AG09319 (cell line): ENCODE data around the gene ACOT6.
"Not testable (repeated sequence)": the region's sequence is repeated elsewhere in the genome, so short reads cannot be mapped to it uniquely, and the experiment has no call there.

Experiments used
- DNase-seq: peaks from one replicate; pipeline ENCODE4 v3.0.0-alpha.2; 2010; ENCODE audit warnings: low read depth; ENCODE audit errors: extremely low read depth
- TF ChIP-seq, protein P1 (sequence below): IDR thresholded peaks from 2 replicates; pipeline ENCODE4 v1.5.1; 2011; ENCODE audit warnings: low read depth, mild to moderate bottlenecking, inconsistent platforms, low read length, moderate library complexity

ACOT6 gene, protein sequence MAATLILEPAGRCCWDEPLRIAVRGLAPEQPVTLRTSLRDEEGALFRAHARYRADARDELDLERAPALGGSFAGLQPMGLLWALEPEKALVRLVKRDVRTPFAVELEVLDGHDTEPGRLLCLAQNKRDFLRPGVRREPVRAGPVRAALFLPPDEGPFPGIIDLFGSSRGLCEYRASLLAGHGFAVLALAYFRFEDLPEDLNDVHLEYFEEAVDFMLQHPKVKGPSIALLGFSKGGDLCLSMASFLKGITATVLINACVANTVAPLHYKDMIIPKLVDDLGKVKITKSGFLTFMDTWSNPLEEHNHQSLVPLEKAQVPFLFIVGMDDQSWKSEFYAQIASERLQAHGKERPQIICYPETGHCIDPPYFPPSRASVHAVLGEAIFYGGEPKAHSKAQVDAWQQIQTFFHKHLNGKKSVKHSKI

DNA sequence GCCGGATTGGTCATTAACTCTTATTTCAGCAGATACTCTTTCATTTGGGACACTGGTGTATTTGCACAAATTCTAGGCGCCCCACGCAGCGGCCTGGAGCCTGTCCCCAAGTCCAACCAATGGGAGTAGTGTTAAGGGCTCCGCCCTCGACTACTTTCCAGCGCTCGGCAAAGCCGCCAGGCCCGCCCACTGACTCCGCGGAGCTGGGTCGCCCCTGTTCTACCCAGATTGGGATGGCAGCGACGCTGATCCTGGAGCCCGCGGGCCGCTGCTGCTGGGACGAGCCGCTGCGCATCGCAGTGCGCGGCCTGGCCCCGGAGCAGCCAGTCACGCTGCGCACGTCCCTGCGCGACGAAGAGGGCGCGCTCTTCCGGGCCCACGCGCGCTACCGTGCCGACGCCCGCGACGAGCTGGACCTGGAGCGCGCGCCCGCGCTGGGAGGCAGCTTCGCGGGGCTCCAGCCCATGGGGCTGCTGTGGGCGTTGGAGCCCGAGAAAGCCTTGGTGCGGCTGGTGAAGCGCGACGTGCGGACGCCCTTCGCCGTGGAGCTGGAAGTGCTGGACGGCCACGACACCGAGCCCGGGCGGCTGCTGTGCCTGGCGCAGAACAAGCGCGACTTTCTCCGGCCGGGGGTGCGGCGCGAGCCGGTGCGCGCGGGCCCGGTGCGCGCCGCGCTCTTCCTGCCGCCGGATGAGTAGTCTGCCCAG is at the start of gene ACOT6:
TSS of gene ACOT6 (plus strand) at position 179 of the 707 bp plus-strand sequence. CDS start at position 234, 55 bp downstream.
- peak; percentile 20 for DNase-seq
- TF ChIP-seq, protein P1, sequence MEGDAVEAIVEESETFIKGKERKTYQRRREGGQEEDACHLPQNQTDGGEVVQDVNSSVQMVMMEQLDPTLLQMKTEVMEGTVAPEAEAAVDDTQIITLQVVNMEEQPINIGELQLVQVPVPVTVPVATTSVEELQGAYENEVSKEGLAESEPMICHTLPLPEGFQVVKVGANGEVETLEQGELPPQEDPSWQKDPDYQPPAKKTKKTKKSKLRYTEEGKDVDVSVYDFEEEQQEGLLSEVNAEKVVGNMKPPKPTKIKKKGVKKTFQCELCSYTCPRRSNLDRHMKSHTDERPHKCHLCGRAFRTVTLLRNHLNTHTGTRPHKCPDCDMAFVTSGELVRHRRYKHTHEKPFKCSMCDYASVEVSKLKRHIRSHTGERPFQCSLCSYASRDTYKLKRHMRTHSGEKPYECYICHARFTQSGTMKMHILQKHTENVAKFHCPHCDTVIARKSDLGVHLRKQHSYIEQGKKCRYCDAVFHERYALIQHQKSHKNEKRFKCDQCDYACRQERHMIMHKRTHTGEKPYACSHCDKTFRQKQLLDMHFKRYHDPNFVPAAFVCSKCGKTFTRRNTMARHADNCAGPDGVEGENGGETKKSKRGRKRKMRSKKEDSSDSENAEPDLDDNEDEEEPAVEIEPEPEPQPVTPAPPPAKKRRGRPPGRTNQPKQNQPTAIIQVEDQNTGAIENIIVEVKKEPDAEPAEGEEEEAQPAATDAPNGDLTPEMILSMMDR, result no peak

DNA sequence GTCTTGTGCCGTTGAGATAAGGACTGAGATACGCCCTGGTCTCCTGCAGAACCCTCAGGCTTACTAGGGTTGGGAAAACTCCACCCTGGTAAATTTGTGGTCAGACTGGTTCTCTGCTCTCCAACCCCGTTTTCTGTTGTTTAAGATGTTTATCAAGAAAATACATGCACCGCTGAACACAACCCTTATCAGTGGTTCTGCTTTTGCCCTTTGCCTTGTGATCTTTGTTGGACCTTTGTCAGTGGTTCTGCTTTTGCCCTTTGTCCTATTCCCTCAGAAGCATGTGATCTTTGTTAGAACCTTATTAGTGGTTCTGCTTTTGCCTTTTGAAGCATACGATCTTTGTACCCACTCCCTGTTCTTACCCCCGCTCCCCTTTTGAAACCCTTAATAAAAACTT is 49.6 kb upstream of the ACOT6 start:
- DNase-seq, result not testable (repeated sequence)

DNA sequence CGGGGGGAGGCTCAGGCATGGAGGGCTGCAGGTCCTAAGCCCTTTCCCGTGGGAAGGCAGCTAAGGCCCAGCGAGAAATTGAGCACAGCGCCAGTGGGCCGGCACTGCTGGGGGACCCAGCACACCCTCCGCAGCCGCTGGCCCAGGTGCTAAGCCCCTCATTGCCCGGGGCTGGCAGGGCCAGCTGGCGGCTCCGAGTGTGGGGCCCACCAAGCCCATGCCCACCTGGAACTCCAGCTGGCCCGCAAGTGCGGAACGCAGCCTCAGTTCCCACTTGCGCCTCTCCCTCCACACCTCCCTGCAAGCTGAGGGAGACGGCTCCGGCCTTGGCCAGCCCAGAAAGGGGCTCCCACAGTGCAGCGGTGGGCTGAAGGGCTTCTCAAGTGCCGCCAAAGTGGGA is 45.9 kb upstream of the ACOT6 start:
- DNase-seq, result not testable (repeated sequence)

DNA sequence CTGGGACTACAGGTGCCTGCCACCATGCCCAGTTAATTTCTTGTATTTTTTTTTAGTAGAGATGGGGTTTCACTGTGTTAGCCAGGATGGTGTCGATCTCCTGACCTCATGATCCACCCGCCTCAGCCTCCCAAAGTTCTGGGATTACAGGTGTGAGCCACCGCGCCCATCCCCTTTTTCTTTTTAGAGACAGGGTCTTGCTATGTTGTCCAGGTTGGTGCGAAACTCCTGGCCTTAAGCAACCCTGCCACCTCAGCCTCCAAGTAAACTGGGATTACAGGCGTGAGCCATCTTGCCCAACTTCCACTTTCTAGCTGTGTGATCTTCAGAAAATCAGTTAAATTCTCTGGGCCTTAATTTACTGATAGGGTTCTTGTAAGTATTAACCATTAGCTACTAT is 45.4 kb upstream of the ACOT6 start:
- not testable (repeated sequence) for DNase-seq

DNA sequence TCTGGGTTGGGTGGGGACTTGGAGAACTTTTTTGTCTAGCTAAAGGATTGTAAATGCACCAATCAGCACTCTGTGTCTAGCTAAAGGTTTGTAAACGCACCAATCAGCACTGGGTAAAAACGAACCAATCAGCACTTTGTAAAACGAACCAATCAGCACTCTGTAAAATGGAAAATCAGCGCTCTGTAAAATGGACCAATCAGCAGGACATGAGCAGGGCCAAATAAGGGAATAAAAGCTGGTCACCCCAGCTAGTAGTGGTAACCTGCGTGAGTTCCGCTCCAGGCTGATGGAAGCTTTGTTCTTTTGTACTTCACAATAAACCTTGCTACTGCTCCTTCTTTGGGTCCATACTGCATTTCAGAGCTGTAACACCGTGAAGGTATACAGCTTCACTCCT is 45.0 kb upstream of the ACOT6 start:
- TF ChIP-seq, protein P1, result no peak
- DNase-seq, result no peak

DNA sequence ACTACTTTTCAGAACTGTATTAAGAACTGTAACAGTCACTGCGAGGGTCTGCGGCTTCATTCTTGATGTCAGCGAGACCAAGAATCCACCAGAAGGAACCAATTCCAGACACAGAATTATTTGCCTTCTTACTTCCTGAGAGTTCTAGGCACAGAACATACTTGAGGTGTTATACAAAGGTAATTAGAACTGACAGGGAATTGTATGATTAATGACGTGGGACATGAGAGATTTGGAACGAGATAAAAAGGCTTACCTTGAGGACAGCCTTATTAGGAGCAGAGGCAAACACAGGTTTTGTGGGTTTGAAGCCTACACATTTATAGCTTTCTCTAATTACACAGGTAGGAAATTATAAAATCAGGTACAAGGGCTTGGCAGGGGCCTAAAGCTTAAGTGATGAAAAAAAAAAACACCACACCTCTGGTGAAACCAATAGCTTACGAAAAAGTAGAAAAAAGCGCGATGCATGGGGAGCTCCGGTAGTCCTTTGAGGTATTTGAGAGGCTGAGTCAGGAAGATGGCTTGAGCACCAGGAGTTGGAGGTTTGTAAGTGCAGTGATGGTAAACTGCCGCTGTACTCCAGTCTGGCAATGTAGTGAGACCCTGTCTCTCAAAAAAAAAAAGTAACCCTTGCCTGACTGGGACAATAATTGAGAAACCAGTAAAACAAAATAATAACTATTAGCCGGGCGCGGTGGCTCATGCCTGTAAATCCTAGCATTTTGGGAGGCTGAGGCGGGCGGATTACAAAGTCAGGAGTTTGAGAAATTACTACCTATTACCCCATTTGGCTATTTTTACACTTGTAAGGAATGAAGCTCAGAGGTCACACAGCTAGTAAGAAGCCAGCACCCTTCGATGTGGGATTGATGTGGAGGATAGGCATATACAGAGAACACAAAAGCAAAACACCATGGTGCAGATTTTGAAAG is 44.1 kb upstream of the ACOT6 start:
- no peak for DNase-seq

DNA sequence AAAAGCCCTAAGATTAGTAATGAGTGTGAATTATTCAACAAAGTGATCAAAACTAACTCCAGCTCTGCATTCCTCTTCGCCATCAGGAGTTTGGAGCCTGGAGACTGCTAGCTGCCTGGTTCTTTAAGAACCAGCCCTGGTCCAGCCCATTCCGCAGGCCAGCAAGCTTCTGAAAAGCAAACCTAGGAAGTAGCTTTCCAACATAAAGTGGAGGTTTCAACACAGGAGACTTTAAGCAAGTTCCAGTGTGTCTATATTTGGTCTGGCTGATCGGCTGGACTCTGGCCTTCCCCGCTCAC is 43.5 kb upstream of the ACOT6 start:
- DNase-seq, result not testable (repeated sequence)

More for the DNA sequence above, 44.1 kb upstream of the ACOT6 start:
- TF ChIP-seq, protein P1, result no peak

DNA sequence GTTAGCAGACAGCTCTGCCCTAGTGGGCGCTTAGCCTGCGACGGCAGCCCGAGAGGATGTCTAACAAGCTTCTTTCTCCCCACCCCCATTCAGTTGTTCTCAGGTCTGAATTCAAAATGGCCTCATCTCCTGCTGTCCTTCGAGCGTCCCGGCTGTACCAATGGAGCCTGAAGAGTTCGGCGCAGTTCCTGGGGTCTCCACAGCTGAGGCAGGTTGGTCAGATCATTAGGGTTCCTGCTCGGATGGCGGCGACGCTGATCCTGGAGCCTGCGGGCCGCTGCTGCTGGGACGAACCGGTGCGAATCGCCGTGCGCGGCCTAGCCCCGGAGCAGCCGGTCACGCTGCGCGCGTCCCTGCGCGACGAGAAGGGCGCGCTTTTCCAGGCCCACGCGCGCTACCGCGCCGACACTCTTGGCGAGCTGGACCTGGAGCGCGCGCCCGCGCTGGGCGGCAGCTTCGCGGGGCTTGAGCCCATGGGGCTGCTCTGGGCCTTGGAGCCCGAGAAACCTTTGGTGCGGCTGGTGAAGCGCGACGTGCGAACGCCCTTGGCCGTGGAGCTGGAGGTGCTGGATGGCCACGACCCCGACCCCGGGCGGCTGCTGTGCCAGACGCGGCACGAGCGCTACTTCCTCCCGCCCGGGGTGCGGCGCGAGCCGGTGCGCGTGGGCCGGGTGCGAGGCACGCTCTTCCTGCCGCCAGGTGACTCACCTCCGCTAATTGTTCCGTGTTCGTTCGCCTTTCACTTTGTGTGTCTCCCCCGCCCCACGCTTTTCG is 42.9 kb upstream of the ACOT6 start, which contains the start of gene ACOT2:
TSS of gene ACOT2 (plus strand) at position 29 of the 774 bp plus-strand sequence. CDS start at position 57, 28 bp downstream.
- DNase-seq, result peak; percentile 85

DNA sequence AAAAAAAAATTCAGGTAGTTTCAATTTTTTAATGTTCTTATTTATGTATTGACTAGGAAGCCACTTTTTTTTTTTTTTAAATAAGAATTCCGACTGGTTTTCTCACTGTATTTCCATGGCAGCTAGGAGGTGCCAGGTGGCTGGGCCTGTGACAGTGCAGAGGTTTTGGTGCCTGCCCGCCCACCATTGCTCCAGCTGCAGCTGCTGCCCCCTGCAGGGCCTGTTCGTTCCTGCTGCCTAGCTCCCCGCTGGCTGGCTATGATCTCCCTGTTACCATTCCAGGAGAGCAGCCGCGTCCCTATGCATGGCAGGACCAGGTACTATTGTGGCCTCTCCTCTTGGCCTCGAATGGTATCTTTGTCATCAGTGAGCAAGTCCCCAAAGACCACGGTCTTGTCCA is 41.4 kb upstream of the ACOT6 start:
- DNase-seq, result not testable (repeated sequence)
- TF ChIP-seq, protein P1, result peak; percentile 50

DNA sequence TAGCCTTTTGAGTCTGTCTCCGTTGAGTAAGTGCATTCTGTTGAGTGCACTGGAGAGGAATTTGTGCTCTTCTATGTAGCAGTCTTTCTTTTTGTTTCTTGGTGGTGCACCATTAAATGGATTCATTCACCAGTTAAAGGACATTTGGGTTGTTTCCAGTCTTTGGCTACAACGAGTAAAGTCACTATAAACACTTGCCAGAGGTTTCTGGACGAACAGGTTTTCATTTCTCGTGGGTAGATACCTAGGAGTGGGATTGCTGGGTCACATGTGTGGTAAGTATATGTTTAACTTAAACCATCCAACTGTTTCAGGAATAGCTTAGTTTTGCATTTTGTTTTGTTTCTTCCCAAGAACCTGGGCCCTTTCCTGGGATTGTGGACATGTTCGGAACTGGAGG is 39.3 kb upstream of the ACOT6 start:
- not testable (repeated sequence) for DNase-seq

DNA sequence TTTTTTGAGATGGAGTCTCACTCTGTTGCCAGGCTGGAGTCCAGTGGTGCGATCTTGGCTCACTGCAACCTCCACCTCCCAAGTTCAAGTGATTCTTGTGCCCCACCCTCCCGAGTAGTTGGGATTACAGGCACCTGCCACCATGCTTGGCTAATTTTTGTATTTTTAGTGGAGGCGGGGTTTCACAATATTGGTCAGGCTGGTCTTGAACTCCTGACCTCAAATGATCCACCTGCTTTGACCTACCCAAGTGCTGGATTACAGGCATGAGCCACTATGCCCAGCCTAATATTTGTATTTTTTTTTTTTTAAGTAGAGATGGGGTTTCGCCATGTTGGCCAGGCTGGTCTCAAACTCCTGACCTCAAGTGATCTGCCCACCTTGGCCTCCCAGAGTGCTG is 38.6 kb upstream of the ACOT6 start:
- DNase-seq, result not testable (repeated sequence)

DNA sequence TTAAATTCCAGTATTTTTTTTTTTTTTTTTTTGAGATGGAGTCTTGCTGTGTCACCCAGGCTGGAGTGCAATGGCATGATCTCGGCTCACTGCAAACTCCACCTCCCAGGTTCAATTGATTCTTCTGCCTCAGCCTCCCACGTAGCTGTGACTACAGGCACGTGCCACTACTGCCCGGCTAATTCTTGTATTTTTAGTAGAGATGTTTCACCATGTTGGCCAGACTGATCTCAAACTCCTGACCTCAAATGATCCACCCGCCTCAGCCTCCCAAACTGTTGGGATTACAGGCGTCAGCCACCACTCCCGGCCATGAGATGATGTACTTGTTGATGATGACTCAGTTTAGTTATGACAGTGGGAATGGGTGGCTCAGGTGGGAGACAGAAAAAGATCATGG is 38.1 kb upstream of the ACOT6 start:
- not testable (repeated sequence) for DNase-seq
